ENCODE results near the gene NEK6.

NEK6 gene

DNA sequence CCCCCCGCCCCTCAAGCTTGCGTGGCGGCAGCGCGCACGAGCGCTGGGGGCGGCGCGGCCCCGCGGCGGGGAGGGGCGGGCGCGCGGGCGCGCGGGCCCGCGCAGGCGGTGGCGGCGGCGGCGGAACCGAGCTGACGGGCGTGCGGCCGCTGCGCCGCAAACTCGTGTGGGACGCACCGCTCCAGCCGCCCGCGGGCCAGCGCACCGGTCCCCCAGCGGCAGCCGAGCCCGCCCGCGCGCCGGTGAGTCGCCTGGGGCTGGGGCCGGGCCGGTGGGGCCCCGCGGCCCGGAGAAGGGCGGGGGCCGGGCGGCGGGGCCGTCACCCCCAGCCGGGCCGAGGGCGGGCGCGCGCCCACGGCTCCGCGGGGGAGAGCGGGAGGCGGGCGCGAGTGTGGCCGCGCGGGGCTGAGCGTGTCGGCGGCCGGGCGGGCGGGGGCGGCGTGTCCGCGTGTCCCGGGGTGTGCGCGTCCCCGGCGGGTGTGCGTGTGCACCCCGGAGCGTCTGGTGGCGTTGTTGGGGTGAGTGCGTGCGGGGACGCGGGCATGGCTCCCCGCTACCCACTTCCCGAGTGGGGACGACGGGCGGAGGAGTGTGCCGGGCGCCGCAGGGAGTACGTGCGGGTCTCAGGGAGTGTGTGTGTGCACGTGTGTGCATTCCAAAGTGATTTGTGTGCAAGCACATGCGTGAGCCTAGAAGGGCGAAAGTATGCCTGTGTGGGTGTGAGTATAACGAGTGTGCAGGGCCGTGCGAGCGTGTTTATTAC is at the start of gene NEK6:
Gene NEK6 (plus strand): TSS at position 106 of the 763 bp plus-strand sequence. CDS start 44,016 bp downstream, outside the sequence.
- peak; percentile 63 for DNase-seq (ENCODE audit: low read depth)
- H3K4me3 ChIP-seq (ENCODE audit: low read depth, low read length): peak within 1 kb of the TSS; percentile 78

DNA sequence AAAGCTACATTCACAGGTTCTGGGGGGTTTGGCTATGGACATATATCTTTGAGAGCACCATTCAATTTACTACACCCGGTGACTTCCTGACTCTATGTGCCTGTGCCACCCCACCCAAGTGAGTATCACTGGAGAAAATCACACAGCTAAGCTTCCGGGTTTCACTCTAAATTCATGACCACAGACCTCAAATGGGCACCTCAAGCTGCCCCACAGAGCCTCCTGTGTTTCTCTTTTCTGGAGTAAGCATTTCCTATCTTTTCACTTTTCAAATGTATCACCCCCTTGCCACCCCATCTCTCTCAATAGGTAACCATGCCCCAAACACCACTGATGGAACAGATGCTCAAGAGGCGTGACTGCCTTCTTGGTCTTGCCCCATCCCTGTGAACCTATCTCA is 49.2 kb upstream of the NEK6 start:
- DNase-seq (ENCODE audit: low read depth): peak; percentile 72
- TF ChIP-seq, protein P1, sequence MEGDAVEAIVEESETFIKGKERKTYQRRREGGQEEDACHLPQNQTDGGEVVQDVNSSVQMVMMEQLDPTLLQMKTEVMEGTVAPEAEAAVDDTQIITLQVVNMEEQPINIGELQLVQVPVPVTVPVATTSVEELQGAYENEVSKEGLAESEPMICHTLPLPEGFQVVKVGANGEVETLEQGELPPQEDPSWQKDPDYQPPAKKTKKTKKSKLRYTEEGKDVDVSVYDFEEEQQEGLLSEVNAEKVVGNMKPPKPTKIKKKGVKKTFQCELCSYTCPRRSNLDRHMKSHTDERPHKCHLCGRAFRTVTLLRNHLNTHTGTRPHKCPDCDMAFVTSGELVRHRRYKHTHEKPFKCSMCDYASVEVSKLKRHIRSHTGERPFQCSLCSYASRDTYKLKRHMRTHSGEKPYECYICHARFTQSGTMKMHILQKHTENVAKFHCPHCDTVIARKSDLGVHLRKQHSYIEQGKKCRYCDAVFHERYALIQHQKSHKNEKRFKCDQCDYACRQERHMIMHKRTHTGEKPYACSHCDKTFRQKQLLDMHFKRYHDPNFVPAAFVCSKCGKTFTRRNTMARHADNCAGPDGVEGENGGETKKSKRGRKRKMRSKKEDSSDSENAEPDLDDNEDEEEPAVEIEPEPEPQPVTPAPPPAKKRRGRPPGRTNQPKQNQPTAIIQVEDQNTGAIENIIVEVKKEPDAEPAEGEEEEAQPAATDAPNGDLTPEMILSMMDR (IDR thresholded peaks at IDR 0.05; ENCODE audit: insufficient read depth, low read depth, low read length, missing control alignments): no peak
- no peak overlapping the region for H3K4me3 ChIP-seq (ENCODE audit: low read depth, low read length)

More for the DNA sequence above, at the start of gene NEK6:
- TF ChIP-seq, protein P1 (IDR thresholded peaks at IDR 0.05; ENCODE audit: insufficient read depth, low read depth, low read length, missing control alignments): no peak

DNA sequence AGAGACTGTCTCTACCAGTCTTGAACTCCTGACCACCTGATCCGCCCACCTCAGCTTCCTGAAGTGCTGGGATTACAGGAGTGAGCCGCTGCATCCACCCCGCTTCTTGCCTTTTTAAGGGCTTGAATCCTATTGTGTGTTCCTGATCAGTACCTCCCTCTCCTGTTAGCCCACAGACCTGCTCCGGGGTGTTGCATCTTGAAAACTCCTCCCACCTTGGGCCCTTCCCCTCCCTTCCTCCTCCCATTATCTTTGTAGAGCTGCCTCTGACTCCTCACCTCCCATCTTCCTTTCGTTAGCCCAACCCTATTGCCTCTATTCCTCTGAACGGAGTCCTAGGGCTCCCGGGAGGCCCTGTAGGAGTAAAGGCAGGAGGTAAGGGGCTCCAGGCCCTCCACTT is 48.5 kb upstream of the NEK6 start:
- TF ChIP-seq, protein P1 (IDR thresholded peaks at IDR 0.05; ENCODE audit: insufficient read depth, low read depth, low read length, missing control alignments): no peak
- H3K4me3 ChIP-seq (ENCODE audit: low read depth, low read length): no peak overlapping the region
- peak; percentile 57 for DNase-seq (ENCODE audit: low read depth)

DNA sequence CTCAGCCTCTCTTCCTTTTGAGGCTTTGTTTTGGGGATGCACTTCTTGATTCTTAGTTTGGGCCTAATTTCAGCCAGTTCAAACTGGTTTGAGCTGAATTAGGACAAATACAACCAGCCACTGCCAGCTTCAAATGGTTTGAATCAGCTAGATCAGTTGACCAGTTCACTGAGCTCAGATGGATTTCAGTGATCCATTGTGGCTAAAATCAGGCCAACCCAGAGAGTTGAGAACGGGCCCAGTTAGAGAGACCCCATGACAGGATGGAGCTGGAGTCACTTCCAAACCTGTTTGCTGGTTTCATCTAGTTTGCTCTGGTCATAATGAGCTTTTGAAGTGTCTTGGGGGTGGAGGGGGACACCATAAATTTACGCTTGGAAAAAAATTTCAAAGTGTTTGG is 48.0 kb upstream of the NEK6 start:
- TF ChIP-seq, protein P1 (IDR thresholded peaks at IDR 0.05; ENCODE audit: insufficient read depth, low read depth, low read length, missing control alignments): no peak
- DNase-seq (ENCODE audit: low read depth): no peak
- H3K4me3 ChIP-seq (ENCODE audit: low read depth, low read length): no peak overlapping the region

DNA sequence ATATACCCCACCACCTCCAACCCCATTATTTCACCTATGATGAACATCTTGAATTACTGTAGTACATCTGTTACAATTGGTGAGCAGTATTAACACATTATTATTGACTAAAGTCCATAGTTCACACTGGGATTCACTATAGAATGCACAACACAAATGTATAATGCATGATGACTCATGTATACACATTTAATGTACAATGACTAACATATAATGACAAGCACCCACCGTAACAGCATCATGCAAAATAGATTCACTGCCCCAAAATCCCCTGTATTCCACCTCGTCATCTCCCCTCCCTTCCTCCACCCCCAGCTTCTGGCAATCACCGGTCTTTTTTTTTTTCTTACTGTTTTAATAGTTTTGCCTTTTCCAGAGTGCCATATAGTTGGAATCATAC is 47.1 kb upstream of the NEK6 start:
- H3K4me3 ChIP-seq (ENCODE audit: low read depth, low read length): no peak overlapping the region
- peak; percentile 77 for DNase-seq (ENCODE audit: low read depth)
- TF ChIP-seq, protein P1 (IDR thresholded peaks at IDR 0.05; ENCODE audit: insufficient read depth, low read depth, low read length, missing control alignments): no peak

DNA sequence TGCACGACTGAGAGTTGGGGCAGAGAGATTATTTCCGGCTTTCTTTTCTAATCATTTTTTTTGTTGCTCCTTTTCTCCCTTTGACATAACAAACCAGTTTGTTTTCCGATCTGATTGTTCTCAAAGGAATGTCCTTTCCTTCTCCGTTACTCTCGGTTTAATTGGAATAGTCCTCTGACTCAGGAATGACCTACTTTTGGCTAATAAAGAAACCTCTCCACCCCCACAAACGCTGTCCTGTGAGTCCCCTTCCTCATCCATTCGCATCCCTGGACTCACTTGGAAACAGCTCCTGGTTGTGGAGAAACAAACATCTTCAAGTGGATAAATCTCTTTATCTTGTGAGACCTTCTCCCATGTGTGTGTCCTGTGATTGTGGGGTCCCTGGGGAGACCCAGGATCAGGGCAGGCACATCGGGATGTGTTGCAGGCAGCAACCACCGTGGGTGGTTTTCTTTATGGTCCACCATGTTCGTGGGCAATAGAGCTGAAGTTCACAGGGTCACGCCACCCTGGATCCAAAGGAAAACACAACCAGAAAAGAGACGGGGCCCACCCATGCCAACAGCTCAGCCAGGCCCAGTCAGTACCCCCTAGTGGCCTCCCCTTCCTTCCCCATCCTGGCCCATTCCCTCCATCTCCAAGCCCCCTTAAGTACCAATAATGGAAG is 45.2 kb upstream of the NEK6 start:
- TF ChIP-seq, protein P1 (IDR thresholded peaks at IDR 0.05; ENCODE audit: insufficient read depth, low read depth, low read length, missing control alignments): no peak
- no peak overlapping the region for H3K4me3 ChIP-seq (ENCODE audit: low read depth, low read length)
- no peak for DNase-seq (ENCODE audit: low read depth)

Data from GM12865 (cell line).